ENCODE results near the gene TEX51.

- TF ChIP-seq CTCF (conservative IDR thresholded peaks at IDR 0.05 in 1 of 2, IDR thresholded peaks at IDR 0.05 in 1 of 2; ENCODE audit: low read depth in 1 of 2, low read length in 2 of 2), result no peak
- no peak for TF ChIP-seq EZH2 (IDR thresholded peaks at IDR 0.05; ENCODE audit: low read length, missing control alignments)
Measured at GRCh38 chr2:126936219-126936723, 37.6 kb downstream of the TEX51 start.
